Fibroblast of gingiva (primary cell): Measurements from ENCODE around the gene ATF6.
"Not testable (repeated sequence)": the region's sequence is repeated elsewhere in the genome, so short reads cannot be mapped to it uniquely, and the experiment has no call there.

Source experiments
- DNase-seq: peaks from one replicate; pipeline ENCODE4 v3.0.0-alpha.2; 2011; ENCODE audit warnings: low read depth

ATF6 gene, protein sequence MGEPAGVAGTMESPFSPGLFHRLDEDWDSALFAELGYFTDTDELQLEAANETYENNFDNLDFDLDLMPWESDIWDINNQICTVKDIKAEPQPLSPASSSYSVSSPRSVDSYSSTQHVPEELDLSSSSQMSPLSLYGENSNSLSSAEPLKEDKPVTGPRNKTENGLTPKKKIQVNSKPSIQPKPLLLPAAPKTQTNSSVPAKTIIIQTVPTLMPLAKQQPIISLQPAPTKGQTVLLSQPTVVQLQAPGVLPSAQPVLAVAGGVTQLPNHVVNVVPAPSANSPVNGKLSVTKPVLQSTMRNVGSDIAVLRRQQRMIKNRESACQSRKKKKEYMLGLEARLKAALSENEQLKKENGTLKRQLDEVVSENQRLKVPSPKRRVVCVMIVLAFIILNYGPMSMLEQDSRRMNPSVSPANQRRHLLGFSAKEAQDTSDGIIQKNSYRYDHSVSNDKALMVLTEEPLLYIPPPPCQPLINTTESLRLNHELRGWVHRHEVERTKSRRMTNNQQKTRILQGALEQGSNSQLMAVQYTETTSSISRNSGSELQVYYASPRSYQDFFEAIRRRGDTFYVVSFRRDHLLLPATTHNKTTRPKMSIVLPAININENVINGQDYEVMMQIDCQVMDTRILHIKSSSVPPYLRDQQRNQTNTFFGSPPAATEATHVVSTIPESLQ

GRCh38 chr1:161766102-161766981 is at the start of gene ATF6:
ATF6 (plus strand) TSS chr1:161766320; CDS start chr1:161766361, 41 bp downstream.
- DNase-seq = peak; percentile 93

- DNase-seq = no peak
These were observed 47.4 kb upstream of the ATF6 start for GRCh38 chr1:161718559-161719324.

DNA sequence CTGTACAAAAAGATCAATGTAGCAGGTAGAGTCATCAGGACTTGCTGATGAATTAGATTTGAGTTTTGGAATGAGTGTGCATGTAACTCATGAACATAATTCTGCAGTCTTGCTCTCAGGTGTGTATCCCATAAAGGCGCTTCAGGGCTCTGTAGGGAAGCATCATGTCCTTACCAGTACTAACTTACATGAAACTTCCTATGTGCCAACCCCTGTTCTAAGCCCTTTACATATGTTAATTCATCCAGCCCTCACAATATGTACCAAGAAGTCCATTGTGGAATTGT is 46.9 kb upstream of the ATF6 start:
- DNase-seq = no peak

DNA sequence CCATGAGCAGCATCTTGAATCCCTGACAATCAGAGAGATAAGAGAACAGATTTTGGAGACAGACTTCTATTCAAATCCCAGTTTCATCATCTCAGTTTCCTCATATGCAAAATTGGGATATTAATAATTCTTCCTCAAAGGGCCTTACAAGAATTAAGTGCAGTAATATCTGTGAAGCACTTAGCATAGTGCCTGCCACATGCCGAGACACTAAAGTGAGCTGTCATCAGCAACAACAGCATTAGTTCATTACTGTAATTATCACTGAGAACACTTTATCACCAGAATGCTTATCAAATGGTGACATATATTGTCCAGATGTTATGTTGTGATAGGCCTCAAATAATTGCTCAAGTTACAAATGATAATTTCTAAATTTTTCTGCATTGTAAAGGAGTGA is 45.7 kb upstream of the ATF6 start:
- no peak for DNase-seq

GRCh38 chr1:161720956-161721737 is 45.0 kb upstream of the ATF6 start, which contains the start of gene FCRLB:
FCRLB (plus strand) TSS chr1:161721544; CDS start chr1:161722673, 1,129 bp downstream.
- no peak for DNase-seq

DNA sequence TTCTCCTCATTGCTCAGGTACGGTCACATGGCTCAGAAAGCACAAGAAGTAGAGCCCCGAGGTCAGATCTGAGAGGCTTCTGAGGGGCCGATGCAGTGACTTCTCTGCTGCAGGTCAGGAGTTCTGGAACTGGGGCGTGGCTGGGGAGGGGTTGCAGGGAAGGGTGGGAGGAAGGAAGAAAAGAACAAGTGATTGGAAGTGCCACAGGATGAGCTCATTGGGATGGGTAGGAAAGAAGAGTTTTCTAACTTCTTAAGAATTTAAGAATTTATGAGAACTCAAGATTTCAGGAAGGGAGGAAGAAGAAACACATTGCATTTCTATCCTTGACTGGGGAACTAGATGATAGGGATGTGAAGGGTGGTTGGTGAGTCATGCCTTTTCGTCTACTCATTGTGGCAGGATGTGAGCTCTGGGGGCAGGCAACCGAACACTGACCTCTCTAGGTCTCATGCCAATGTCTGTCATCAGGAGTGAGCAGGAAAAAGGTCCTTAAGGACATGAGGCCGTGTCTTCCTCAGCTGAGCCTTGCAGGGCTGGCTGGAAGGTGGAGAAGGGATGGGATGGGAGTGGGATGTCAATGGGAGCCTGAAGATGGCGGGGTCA is 44.3 kb upstream of the ATF6 start:
- DNase-seq = peak; percentile 31

GRCh38 chr1:161722406-161722805 is 43.7 kb upstream of the ATF6 start:
- no peak for DNase-seq

DNA sequence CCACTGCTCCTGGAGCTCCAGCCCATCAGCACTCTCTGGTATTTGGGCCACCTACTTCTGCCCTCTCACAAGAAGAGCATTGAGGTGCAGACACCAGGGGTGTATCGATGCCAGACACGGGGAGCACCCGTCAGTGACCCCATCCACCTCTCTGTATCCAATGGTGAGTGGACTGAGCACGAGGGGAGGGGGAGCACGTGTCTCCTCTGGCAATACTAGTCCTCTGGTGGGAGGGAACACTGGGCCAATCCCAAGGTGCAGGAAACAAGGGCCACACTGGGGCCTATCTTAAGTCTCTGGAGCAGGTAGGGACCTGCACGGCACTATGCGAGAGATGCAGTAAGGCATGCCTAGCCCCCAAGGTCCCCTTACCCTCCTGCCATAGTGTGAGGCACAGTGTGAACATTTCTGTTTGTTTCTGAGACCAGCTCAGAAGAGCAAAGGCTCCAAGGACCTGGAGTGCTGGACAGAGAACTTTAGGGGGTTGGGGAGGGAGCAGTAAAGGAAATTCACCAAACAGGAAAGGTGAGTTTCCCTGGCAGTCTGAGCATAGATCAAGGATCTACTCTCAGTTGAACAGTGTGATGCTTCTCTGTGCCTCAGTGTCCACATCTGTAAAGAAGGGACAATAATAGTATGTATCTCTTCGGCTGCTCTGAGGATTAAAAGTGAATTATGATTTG is 42.5 kb upstream of the ATF6 start:
- no peak for DNase-seq

- not testable (repeated sequence) for DNase-seq
These were observed 40.7 kb upstream of the ATF6 start for GRCh38 chr1:161725258-161725907.

GRCh38 chr1:161725908-161726472 is 40.1 kb upstream of the ATF6 start:
- peak; percentile 36 for DNase-seq

DNA sequence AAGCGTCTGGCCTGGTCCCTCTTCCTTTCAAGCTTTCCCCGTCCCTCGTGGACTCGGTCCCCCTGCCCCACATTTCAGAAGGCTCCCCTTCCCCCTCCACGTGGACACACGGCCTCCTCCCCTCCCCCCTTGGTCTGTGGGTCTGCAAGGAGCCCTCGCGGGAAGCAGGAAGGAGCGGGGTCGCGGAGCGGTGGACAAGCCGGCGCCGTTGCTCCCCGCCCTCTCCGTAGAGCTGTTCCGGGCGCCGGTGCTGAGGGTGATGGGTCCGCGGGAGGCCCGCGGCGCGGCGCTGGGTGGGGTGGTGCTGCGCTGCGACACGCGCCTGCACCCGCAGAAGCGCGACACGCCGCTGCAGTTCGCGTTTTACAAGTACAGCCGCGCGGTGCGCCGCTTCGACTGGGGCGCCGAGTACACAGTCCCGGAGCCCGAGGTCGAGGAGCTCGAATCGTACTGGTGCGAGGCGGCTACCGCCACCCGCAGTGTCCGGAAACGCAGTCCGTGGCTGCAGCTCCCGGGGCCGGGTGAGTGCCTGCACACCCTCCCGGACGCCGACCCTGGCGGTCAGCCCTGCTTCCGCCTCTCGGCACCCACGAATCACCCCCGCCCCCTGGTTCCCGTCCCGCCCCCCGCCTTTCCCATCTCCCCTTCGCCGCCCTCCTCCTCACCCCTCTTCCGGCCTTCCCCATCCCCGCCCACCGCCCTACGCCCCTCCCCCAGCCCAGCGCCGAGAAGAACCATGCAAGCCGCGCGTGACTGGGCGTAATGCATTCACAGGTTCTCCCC is 39.5 kb upstream of the ATF6 start:
- DNase-seq = peak; percentile 83

- peak; percentile 28 for DNase-seq
These were observed 38.7 kb upstream of the ATF6 start for GRCh38 chr1:161727256-161727924.

DNA sequence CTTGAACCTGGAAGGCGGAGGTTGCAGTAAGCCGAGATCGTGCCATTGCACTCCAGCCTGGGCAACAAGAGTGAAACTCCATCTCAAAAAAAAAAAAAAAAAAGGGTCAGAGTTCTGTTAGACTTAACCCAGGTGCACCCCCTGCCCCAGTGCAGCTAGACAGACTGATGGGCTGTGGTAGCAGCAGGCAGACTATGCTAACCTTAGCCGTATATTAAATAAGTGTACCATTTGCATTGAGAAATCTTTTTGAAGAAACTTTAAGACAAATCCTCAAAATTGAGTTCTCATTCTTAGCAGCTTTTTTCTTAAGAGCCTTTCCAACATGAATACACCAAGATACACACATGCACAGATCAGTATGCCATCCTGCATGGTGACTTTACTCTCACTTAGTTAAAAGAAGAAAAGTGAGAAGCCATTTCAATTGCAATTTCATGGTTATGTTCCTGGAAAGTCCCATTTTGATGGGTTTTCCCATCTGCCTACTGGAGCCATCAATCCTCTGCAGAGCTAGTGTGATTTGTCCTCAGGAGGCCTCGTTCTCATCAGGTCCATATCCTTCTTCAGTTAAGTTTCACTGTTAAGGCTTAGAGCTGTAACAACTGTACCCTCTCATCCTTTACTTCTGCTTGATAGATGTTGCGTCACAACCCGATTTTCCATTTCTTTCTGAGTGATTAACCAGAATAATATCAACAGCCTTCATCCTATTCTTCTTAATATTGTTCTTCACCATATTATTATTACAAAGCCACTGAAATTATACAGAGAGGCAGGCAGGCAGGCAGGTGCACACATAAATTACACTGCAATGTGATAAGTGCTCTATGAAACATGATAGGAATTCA is 37.5 kb upstream of the ATF6 start:
- no peak for DNase-seq

GRCh38 chr1:161730050-161730564 is 36.0 kb upstream of the ATF6 start:
- no peak for DNase-seq

- DNase-seq = no peak
These were observed 34.9 kb upstream of the ATF6 start for GRCh38 chr1:161731241-161731640.

- DNase-seq = no peak
These were observed 34.0 kb upstream of the ATF6 start for GRCh38 chr1:161731981-161732718.
